GM10248 (cell line): ENCODE data around the gene PRR15L.

ENCODE experiments used
- CTCF ChIA-PET: fragments of 300-600 bp; sonication (Branson Sonifier 250); formaldehyde crosslinking; extraction: SDS; loops from one replicate; lab custom pipeline; 2021; ENCODE audit warnings: antibody characterized with exemption; lab: Yijun Ruan, JAX
- POLR2A ChIA-PET: fragments of 350-650 bp; sonication (Branson Sonifier 250); formaldehyde crosslinking; extraction: SDS; loops from one replicate; lab custom pipeline; 2020; ENCODE audit warnings: antibody characterized with exemption; lab: Yijun Ruan, JAX
- DNase-seq: peaks from one replicate; pipeline ENCODE4 v3.0.0; 2012; ENCODE audit errors: extremely low spot score
- CTCF ChIP-seq: IDR thresholded peaks from 2 replicates; pipeline ENCODE4 v1.5.1; 2012; ENCODE audit warnings: mild to moderate bottlenecking, low read depth; ENCODE audit errors: extremely low read depth, missing control alignments, control extremely low read depth

The PRR15L gene

GRCh38 chr17:47907932-47908562 is 49.6 kb downstream of the PRR15L start:
- ChIA-PET POLR2A (no interaction called here), CTCF (interaction anchor here (0.9 to 3.0 kb wide), 7 partner anchors 13 to 68 kb away, joined by 3 to 10 read pairs (median 4); partner anchors contain the start of gene PNPO)
- DNase-seq: no peak
- no peak for TF ChIP-seq CTCF

- DNase-seq: no peak
- ChIA-PET CTCF (interaction anchor here (2.3 to 3.0 kb wide), 2 partner anchors 40 to 42 kb away, joined by 7 to 10 read pairs; no protein-coding TSS in a partner anchor), POLR2A (no interaction called here)
- no peak for TF ChIP-seq CTCF
These were observed 51.2 kb downstream of the PRR15L start for GRCh38 chr17:47906443-47906842.

GRCh38 chr17:47905221-47905733 is 52.4 kb downstream of the PRR15L start:
- CTCF ChIA-PET: interaction anchor here (1.1 to 3.1 kb wide), 6 partner anchors 12 to 64 kb away, joined by 3 to 11 read pairs (median 8); partner anchors contain the start of gene SCRN2

GRCh38 chr17:47902039-47902744 is 55.5 kb downstream of the PRR15L start:
- TF ChIP-seq CTCF: no peak
- ChIA-PET CTCF (interaction anchor here (1.0 to 1.1 kb wide), 2 partner anchors 48 to 116 kb away, joined by 3 read pairs; no protein-coding TSS in a partner anchor), POLR2A (interaction anchor here (0.6 kb wide), 1 partner anchor 1440 kb away, joined by 7 read pairs; no protein-coding TSS in a partner anchor)
- no peak for DNase-seq

More at GRCh38 chr17:47905221-47905733, 52.4 kb downstream of the PRR15L start:
- DNase-seq: no peak
- no peak for TF ChIP-seq CTCF
- POLR2A ChIA-PET: interaction anchor here (0.5 to 0.6 kb wide), 2 partner anchors 62 to 210 kb away, joined by 3 read pairs; no protein-coding TSS in a partner anchor
